GM21447 (cell line): ENCODE results near the gene KCTD4.
"Not testable (repeated sequence)": the region's sequence is repeated elsewhere in the genome, so short reads cannot be mapped to it uniquely, and the experiment has no call there.

Experiments
- ATAC-seq: cut with Tn5 transposase; IDR thresholded peaks from one replicate; pipeline ENCODE4 v1.9.1; 2021; ENCODE audit not compliant: unreplicated experiment

The KCTD4 gene

GRCh38 chr13:45216193-45216592 is 15.3 kb upstream of the KCTD4 start:
- ATAC-seq, result no peak

GRCh38 chr13:45215392-45216077 is 14.7 kb upstream of the KCTD4 start:
- no peak for ATAC-seq

DNA sequence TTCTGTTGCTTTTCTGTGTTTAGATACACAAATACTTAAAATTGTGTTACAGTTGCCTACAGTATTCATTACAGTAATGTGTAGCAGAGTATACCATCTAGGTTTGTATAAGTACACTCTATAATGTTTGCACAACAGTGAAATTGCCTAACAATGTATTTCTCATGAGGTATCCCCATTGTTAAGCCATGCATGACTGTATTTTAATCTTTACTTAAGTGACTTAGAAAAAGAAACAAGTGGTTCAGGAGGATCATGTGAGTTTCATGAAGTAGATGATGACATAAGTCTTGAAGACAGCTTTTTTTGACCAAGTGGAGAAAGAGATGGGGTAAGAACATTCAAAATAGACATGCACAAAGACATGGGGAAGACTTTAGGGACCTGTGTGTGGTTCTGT is 8.4 kb upstream of the KCTD4 start:
- no peak for ATAC-seq

DNA sequence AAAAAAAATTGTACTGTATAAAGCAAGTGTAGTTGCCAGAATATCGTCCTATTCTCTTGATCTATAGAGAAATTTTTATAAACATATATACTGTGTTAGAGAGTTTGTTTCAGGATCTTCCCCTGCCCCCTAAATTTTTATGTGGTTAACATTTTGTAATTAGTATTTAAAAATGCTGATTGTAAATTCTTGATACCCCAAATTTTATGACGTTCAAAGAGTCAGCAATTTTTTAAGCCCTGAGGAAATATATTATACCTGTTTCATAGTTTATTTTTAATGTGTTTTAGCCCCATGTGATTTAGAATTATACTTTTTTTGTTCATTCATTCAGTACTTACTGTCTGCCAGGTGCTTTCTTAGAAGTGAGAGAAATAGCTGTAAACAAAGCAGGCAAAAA is 7.3 kb upstream of the KCTD4 start:
- no peak for ATAC-seq

GRCh38 chr13:45207319-45207718 is 6.5 kb upstream of the KCTD4 start:
- no peak for ATAC-seq

DNA sequence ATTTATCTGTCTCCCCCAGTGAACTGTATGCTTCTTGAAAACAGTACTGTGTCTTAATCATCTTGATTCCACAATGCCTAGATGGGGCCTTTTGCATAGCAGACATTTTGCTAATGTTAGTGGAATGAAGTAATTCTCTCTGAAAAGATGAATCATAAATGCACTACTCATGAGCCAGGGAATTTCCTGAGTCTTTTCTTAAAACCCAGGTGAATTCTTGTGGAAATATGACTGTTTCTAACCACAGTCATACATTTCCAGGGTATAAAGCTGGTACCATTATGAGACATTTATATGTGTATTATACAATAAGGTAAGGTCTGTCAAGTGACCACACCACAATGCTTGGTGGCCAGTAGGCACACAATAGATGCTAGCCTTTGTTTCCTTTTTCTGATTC is 5.5 kb upstream of the KCTD4 start:
- peak; percentile 57 for ATAC-seq

DNA sequence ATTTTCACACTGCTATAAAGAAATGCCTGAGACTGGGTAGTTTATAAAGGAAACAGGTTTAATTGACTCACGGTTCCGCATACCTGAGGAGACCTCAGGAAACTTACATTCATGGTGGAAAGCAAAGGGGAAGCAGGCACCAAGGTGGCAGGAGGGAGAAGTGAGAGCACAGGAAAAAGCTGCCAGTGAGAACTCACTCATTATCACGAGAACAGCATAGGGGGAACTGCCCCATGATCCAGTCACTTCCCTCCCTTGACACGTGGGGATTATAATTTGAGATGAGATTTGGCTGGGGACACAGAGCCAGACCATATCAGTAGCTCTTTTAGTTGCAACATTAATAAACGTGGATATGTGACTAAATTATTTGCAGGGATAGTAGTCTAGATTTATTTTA is 4.3 kb upstream of the KCTD4 start:
- ATAC-seq, result no peak

DNA sequence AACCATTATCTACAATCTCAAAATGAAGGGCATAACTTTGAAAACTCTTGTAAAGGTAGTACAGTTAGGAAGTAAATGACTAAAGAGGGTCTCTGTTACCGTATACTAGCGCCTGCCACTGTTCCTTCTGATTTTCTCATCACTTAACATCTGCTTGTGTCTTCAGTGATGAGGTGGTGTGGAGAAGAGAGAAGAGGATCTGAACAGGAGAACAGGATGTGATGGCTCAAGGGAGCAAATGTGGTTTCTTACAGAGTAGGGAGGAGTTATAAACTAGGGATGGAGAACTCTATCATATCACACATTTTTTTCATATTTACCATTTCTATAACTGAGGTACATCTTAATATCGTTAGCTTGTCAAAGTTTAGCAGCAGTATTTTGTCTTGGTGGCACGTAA is 1.1 kb downstream of the KCTD4 start:
- ATAC-seq, result no peak

- ATAC-seq, result no peak
Measured at GRCh38 chr13:45198924-45199323, 1.9 kb downstream of the KCTD4 start.

- no peak for ATAC-seq
Measured at GRCh38 chr13:45198041-45198440, 2.8 kb downstream of the KCTD4 start.

DNA sequence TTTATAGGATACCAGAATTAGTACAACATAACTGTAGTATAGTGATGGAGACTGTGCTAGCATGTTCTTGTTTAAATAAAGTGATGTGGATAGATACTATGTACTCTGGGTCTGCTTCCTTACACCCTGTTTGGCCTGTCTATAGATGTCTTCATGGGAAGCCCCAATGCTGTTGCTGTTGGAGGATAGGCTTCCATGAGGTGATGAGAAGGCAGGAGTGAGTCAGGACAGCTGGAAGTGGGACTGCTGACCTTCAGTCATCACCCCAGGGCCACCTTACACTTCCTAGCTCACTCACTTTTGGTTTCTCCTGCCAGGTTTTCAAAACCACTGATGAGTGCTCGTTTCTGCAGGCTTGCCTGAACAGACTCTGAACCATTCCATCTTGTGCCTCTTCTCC is 4.2 kb downstream of the KCTD4 start:
- ATAC-seq, result peak; percentile 79

DNA sequence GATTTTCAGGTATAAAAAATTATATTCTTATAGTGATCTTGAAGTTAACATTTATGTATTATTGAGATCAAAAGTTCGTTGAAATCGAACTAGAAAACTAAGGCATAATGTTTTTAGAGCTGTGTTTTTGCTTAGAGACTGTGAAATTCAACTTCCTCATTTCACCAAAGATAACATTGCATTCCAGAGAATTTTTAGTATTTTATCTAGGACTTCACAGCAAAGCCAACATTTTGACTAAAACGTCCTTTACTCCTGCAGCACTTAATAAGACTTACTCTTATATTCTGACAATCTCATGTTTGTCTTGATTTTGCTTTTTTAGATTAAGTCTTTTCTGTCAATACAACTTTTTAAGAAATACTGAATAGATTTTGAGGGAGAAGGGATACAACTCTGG is 4.7 kb downstream of the KCTD4 start:
- ATAC-seq, result no peak

DNA sequence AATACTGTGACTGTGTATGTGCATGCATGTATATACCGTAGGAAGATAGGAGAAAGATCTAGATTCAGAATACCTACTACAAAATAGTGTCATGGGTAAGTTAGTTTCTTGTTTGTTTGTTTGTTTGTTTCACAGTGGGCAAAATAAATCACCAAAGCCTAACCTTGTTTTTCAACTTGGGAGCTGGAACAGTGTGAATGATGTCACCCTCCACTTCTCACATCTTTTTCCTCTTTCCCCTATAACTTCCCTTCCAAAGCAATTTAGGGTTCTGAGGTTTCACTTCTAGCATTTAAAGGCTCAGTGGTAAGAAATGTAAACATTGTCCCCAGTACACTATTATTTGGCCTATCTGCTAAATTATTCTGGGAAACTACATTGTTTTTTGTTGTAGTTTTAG is 5.4 kb downstream of the KCTD4 start:
- no peak for ATAC-seq

DNA sequence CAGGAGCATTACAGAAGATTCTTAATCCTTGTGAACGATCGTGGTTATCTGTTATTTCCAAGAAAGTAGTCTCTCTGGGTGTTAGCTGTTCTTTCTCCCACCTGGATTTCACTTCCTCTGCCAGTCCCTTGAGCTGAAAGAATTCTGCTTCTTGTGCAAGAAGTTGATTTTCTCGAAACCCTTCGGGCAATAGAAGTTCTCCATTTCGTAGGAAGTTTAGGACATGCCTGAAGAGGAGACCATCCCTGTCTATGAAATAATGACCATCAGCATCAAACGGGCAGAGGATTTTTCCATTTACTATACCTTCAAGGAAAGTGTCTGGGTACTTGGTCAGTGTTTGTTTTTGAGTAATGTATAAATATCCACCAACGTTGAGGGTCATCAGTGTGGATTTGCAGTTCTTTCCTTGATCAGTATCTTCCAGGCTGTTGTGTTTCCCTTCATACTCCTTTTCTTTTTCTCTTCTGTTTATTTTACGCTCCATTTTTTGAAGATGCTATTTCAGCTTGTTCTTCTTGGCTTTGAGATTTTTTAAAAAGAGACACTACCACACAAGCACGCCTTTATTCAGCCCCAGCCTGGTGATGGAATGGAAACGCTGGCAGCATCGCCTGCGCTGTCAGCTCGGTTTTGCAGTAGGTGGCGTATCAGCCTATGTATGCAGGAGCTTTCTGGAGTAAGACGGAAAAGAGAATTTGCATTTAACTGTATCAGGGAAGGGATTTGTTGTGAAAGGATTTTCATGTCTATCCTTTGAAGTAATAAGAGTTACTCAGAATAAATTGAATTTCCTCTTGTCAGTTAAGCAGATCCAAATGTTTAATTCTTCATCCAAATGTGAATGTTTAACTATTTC is 6.5 kb downstream of the KCTD4 start:
- no peak for ATAC-seq

- no peak for ATAC-seq
Measured at GRCh38 chr13:45191874-45192273, 9.0 kb downstream of the KCTD4 start.

DNA sequence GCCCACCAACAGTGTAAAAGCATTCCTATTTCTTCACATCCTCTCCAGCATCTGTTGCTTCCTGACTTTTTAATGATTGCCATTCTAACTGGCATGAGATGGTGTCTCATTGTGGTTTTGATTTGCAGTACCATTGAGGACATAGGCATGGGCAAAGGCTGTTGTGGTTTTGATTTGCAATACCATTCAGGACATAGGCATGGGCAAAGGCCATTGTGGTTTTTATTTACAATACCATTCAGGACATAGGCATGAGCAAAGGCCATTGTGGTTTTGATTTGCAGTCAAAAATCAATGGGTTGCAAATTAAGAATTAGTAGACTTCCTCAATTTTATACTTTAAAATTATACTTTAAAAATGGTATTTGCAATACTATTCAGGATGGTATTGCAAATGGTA is 11.3 kb downstream of the KCTD4 start:
- not testable (repeated sequence) for ATAC-seq

DNA sequence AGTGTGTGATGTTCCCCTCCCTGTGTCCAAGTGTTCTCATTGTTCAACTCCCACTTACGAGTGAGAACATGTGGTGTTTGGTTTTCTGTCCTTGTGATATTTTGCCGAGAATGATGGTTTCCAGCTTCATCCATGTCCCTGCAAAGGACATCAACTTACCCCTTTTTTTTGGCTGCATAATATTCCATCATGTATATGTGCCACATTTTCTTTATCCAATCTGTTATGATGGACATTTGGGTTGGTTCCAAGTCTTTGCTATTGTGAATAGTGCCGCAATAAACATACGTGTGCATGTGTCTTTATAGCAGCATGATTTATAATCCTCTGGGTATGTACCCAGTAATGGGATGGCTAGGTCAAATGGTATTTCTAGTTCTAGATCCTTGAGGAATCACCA is 11.8 kb downstream of the KCTD4 start:
- ATAC-seq, result not testable (repeated sequence)

DNA sequence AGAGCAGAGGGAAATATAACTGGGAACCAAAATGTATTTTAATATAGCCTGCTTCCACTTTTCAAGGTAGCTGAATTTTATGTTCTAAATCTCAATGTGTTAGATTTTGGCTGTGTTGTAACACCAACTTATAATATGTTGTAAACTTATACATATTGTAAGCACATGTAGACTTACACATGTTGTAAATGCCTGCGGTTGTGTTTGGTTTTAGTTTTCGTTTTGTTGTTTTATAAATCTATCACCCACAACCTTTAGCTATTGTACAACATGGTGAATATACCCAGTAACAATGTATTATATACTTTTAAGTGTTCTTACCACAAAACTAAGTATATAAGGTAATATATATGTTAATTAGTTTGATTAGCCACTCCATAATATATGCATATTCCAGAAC is 15.6 kb downstream of the KCTD4 start:
- ATAC-seq, result no peak

DNA sequence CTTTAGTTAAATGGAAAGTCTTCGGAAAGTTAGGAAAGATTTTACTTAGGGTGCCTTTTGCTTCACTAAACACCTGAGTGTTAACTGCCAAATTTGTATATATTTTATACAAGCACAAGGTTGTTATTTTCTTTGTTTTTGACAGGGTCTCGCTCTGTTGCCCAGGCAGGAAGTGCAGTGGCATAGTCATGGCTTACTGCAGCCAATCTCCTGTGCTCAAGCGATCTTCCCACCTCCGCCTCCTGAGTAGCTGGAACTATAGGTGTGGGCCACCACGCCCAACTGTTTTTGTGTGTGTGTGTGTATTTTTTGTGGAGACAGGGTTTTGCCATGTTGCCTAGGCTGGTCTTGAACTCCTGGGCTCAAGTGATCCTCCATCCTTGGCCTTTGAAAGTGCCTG is 16.2 kb downstream of the KCTD4 start:
- no peak for ATAC-seq

DNA sequence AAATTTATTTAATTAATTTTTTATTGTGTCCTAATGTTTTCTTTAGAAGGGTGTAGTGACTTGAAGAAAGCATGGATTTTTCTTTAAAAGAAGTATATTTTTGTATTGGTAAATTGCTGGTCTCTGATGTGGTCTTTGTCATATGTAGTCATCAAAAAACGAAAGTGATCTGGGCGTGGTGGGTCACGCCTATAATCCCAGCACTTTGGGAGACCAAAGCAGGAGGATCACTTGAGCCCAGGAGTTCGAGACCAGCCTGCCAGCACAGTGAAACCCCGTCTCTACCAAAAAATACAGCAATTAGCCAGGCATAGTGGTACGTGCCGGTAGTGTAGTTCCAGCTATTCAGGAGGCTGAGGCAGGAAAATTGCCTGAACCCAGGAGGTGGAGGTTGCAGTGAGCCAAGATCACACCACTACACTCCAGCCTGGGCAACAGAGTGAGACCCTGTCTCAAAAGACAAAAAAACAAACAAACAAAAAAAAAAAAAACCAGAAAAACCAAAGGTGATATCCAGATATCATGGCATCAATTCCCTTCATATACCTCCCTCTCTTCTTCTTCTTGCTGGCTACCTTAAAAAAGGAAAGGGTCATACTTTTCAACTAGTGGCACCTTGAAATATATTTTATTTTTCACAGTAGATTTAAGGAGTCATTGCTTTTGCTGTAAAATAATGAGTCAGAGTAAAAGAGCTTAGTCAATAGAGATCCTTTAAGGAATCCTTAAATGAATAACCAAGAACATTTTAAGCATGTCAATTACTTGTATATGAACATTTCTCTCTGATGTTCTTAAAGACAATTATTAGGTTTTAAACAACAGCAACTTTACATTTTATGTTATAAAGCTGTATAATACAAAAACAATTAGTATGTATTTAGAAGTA is 19.9 kb downstream of the KCTD4 start:
- ATAC-seq, result no peak

DNA sequence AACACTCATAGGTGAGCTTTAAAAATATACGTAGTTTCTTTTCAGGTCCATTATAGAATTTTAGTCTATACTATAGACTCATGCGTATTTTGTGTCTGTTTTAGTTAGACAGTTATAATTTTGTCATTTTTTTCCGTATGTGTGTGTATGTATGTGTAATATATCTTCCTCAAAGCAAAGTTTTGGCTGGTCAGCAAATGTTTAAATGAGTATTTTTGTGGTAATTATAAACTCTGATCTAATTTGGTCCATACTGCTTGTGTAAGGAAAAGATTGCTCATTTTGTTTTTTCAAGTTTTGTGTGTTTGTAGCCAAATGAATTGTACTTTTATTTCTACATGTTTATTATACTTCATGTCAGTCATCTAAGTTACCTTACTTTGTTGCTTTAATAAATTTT is 20.5 kb downstream of the KCTD4 start:
- no peak for ATAC-seq

DNA sequence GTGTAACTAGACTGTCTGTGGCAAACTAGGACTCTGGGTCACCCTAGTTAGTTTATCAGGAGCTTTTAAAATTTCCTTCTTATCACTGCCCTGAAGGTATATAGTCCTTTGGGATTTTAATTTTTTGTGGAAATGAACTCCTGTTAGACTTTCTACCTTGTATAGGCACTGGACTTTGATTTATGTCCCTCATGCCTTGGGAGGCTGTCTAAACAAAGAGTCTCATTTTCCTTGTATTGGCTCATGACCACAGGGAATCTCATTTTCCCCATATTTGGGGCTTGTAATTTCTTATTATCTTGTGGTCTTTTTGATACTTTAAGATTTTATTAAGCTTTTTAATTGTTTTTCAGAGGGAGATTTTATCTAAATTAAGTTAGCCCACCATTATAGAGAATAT is 21.4 kb downstream of the KCTD4 start:
- ATAC-seq, result no peak
